ENCODE results near the gene TP53RK.

The TP53RK gene

GRCh38 chr20:46708172-46708860 lies 19.1 kb upstream of the TP53RK start:
- no peak for DNase-seq (ENCODE audit: low read depth in 2 of 2, low spot score in 1 of 2)

GRCh38 chr20:46706242-46706641 lies 17.0 kb upstream of the TP53RK start:
- no peak for DNase-seq (ENCODE audit: low read depth in 2 of 2, low spot score in 1 of 2)

GRCh38 chr20:46705378-46705729 lies 16.1 kb upstream of the TP53RK start:
- DNase-seq (ENCODE audit: low read depth in 2 of 2, low spot score in 1 of 2): no peak

- DNase-seq (ENCODE audit: low read depth in 2 of 2, low spot score in 1 of 2): no peak
Observed at GRCh38 chr20:46704714-46705377, 15.6 kb upstream of the TP53RK start.

- no peak for DNase-seq (ENCODE audit: low read depth in 2 of 2, low spot score in 1 of 2)
Observed at GRCh38 chr20:46703435-46703834, 14.2 kb upstream of the TP53RK start.

- DNase-seq (ENCODE audit: low read depth in 2 of 2, low spot score in 1 of 2): no peak
Observed at GRCh38 chr20:46702447-46703203, 13.4 kb upstream of the TP53RK start.

GRCh38 chr20:46701986-46702385 lies 12.7 kb upstream of the TP53RK start:
- DNase-seq (ENCODE audit: low read depth in 2 of 2, low spot score in 1 of 2): no peak

GRCh38 chr20:46701556-46701955 lies 12.3 kb upstream of the TP53RK start:
- DNase-seq (ENCODE audit: low read depth in 2 of 2, low spot score in 1 of 2): no peak

- DNase-seq (ENCODE audit: low read depth in 2 of 2, low spot score in 1 of 2): no peak
Observed at GRCh38 chr20:46701057-46701456, 11.8 kb upstream of the TP53RK start.

- no peak for DNase-seq (ENCODE audit: low read depth in 2 of 2, low spot score in 1 of 2)
Observed at GRCh38 chr20:46700481-46700880, 11.2 kb upstream of the TP53RK start.

GRCh38 chr20:46699651-46700359 lies 10.6 kb upstream of the TP53RK start:
- DNase-seq (ENCODE audit: low read depth in 2 of 2, low spot score in 1 of 2): no peak

- no peak for DNase-seq (ENCODE audit: low read depth in 2 of 2, low spot score in 1 of 2)
Observed at GRCh38 chr20:46698788-46699187, 9.5 kb upstream of the TP53RK start.

- no peak for DNase-seq (ENCODE audit: low read depth in 2 of 2, low spot score in 1 of 2)
Observed at GRCh38 chr20:46696791-46697279, 7.6 kb upstream of the TP53RK start.

GRCh38 chr20:46695892-46696291 lies 6.6 kb upstream of the TP53RK start:
- no peak for DNase-seq (ENCODE audit: low read depth in 2 of 2, low spot score in 1 of 2)

GRCh38 chr20:46694484-46694883 lies 5.2 kb upstream of the TP53RK start:
- no peak for DNase-seq (ENCODE audit: low read depth in 2 of 2, low spot score in 1 of 2)

- DNase-seq (ENCODE audit: low read depth in 2 of 2, low spot score in 1 of 2): no peak
Observed at GRCh38 chr20:46691196-46691595, 2.0 kb upstream of the TP53RK start.

GRCh38 chr20:46690219-46691106 lies 1.2 kb upstream of the TP53RK start:
- no peak for DNase-seq (ENCODE audit: low read depth in 2 of 2, low spot score in 1 of 2)

GRCh38 chr20:46689754-46690085 lies 476 bp upstream of the TP53RK start:
- no peak for DNase-seq (ENCODE audit: low read depth in 2 of 2, low spot score in 1 of 2)

GRCh38 chr20:46688151-46689081 lies 828 bp downstream of the TP53RK start:
- DNase-seq (ENCODE audit: low read depth in 2 of 2, low spot score in 1 of 2): no peak

Measured in stimulated activated CD8-positive, alpha-beta memory T cell treated with anti-CD3 and anti-CD28 coated beads, Interleukin-4, amount 100 ng/mL, for 4 hours (primary cell).